Mammary epithelial cell (primary cell): ENCODE measurements around the gene ADCY5.

Experiments
- EZH2 ChIP-seq: IDR thresholded peaks from 2 replicates; pipeline ENCODE4 v1.6.1; 2012; ENCODE audit warnings: low read length, inconsistent platforms, borderline replicate concordance
- TF ChIP-seq, protein P1 (sequence below), 2 donors: IDR thresholded peaks in 1 of 2; conservative IDR thresholded peaks in 1 of 2; 2 replicates each; pipeline ENCODE4 v1.5.1; 2011 to 2012; ENCODE audit warnings: inconsistent platforms in 2 of 2, low read length in 2 of 2, mild to moderate bottlenecking in 2 of 2, control low read depth in 1 of 2, low read depth in 1 of 2; ENCODE audit not compliant: insufficient read depth in 1 of 2; ENCODE audit errors: extremely low read depth in 1 of 2

GRCh38 chr3:123453675-123454074 is 4.8 kb upstream of the ADCY5 start:
- TF ChIP-seq, protein P1, sequence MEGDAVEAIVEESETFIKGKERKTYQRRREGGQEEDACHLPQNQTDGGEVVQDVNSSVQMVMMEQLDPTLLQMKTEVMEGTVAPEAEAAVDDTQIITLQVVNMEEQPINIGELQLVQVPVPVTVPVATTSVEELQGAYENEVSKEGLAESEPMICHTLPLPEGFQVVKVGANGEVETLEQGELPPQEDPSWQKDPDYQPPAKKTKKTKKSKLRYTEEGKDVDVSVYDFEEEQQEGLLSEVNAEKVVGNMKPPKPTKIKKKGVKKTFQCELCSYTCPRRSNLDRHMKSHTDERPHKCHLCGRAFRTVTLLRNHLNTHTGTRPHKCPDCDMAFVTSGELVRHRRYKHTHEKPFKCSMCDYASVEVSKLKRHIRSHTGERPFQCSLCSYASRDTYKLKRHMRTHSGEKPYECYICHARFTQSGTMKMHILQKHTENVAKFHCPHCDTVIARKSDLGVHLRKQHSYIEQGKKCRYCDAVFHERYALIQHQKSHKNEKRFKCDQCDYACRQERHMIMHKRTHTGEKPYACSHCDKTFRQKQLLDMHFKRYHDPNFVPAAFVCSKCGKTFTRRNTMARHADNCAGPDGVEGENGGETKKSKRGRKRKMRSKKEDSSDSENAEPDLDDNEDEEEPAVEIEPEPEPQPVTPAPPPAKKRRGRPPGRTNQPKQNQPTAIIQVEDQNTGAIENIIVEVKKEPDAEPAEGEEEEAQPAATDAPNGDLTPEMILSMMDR (conservative IDR thresholded peaks at IDR 0.05 in 1 of 2, IDR thresholded peaks at IDR 0.05 in 1 of 2; ENCODE audit: extremely low read depth in 1 of 2, insufficient read depth in 1 of 2, low read depth in 1 of 2, low read length in 2 of 2): no peak
- no peak for TF ChIP-seq EZH2
